Measurements from ENCODE around the gene HIPK3. TPM values are rescaled to one million over a fixed set of nuclear protein-coding genes. Genes with fewer than 3 reads are reported as not detected.

Gene HIPK3
- total and polyA plus RNA-seq, 2 experiments from 2014 or later, result 5.5 to 29.8 TPM

- H3K27ac Mint-ChIP-seq, result no peak overlapping the region
- no peaks in the 10 kb centered on the region for H3K36me3 Mint-ChIP-seq (ENCODE audit: low read depth)
- H3K4me3 Mint-ChIP-seq, result no peak overlapping the region
- H3K9me2 ChIP-seq (ENCODE audit: insufficient read depth), result no peaks in the 10 kb centered on the region
- H3K4me1 Mint-ChIP-seq, result no peaks in the 10 kb centered on the region; the same call in 2 of the 3 replicates
- H3K9me3 Mint-ChIP-seq, result no peaks in the 10 kb centered on the region
- H3K27me3 ChIP-seq (ENCODE audit: insufficient read depth), result no peaks in the 10 kb centered on the region
- H3K27ac ChIP-seq (ENCODE audit: low read depth), result no peak overlapping the region
- no peaks in the 10 kb centered on the region for H3F3A ChIP-seq (replicated peaks; ENCODE audit: low read depth)
- no peaks in the 10 kb centered on the region for H4K20me1 ChIP-seq (replicated peaks; ENCODE audit: insufficient read depth)
- H2AFZ ChIP-seq, result no peak overlapping the region
- H3K79me2 ChIP-seq (replicated peaks; ENCODE audit: insufficient read depth), result no peaks in the 10 kb centered on the region
- DNase-seq (ENCODE audit: low spot score) (no peak), ATAC-seq (no peak)
- TF ChIP-seq POLR2AphosphoS5 (IDR thresholded peaks at IDR 0.05; ENCODE audit: low read depth) (no peak), CTCF (conservative IDR thresholded peaks at IDR 0.05; ENCODE audit: low read depth in 2 of 2) (no peak), JUNB (IDR thresholded peaks at IDR 0.05; ENCODE audit: unreplicated experiment) (no peak), NANOG (IDR thresholded peaks at IDR 0.05; ENCODE audit: borderline replicate concordance) (no peak)
- H3K4me3 ChIP-seq, result no peak overlapping the region
- H3K4me2 ChIP-seq, result no peak overlapping the region
- H3K36me3 ChIP-seq (ENCODE audit: insufficient read depth), result no peaks in the 10 kb centered on the region
- H3K27me3 Mint-ChIP-seq (ENCODE audit: insufficient read depth, low read depth, poor library complexity), result peaks cover 2% of the 10 kb centered on the region
- H3K4me1 ChIP-seq (ENCODE audit: insufficient read depth), result no peaks in the 10 kb centered on the region
Observed at GRCh38 chr11:33225371-33225770, 31.8 kb upstream of the HIPK3 start.

GRCh38 chr11:33227578-33228261, 29.5 kb upstream of the HIPK3 start:
- peaks cover 2% of the 10 kb centered on the region for H3K27me3 Mint-ChIP-seq (ENCODE audit: insufficient read depth, low read depth, poor library complexity)
- H3K9me2 ChIP-seq (ENCODE audit: insufficient read depth), result no peaks in the 10 kb centered on the region
- no peaks in the 10 kb centered on the region for H3K27me3 ChIP-seq (ENCODE audit: insufficient read depth)
- no peaks in the 10 kb centered on the region for H3K36me3 Mint-ChIP-seq (ENCODE audit: low read depth)
- no peak overlapping the region; the same call in 1 of the 2 replicates for H2AFZ ChIP-seq
- no peaks in the 10 kb centered on the region for H3K4me1 ChIP-seq (ENCODE audit: insufficient read depth)
- H4K20me1 ChIP-seq (replicated peaks; ENCODE audit: insufficient read depth), result no peaks in the 10 kb centered on the region
- no peaks in the 10 kb centered on the region for H3K9me3 Mint-ChIP-seq
- H3F3A ChIP-seq (replicated peaks; ENCODE audit: low read depth), result no peaks in the 10 kb centered on the region
- H3K36me3 ChIP-seq (ENCODE audit: insufficient read depth), result no peaks in the 10 kb centered on the region
- ATAC-seq (no peak), DNase-seq (ENCODE audit: low spot score) (no peak)
- no peak overlapping the region for H3K4me2 ChIP-seq
- no peak overlapping the region for H3K4me3 ChIP-seq
- no peak overlapping the region for H3K4me3 Mint-ChIP-seq
- TF ChIP-seq REST (IDR thresholded peaks at IDR 0.05; ENCODE audit: unreplicated experiment) (no peak), STAT1 (IDR thresholded peaks at IDR 0.05; ENCODE audit: unreplicated experiment) (no peak), ZNF462 (CRISPR knock-in tag; IDR thresholded peaks at IDR 0.05) (no peak), POLR2AphosphoS5 (IDR thresholded peaks at IDR 0.05; ENCODE audit: low read depth) (no peak)
- no peak overlapping the region for H3K27ac ChIP-seq (ENCODE audit: low read depth)
- no peak overlapping the region for H3K27ac Mint-ChIP-seq
- H3K4me1 Mint-ChIP-seq, result no peaks in the 10 kb centered on the region; the same call in 2 of the 3 replicates
- H3K79me2 ChIP-seq (replicated peaks; ENCODE audit: insufficient read depth), result no peaks in the 10 kb centered on the region
